Measurements from ENCODE around the gene CMTR1.

DNA sequence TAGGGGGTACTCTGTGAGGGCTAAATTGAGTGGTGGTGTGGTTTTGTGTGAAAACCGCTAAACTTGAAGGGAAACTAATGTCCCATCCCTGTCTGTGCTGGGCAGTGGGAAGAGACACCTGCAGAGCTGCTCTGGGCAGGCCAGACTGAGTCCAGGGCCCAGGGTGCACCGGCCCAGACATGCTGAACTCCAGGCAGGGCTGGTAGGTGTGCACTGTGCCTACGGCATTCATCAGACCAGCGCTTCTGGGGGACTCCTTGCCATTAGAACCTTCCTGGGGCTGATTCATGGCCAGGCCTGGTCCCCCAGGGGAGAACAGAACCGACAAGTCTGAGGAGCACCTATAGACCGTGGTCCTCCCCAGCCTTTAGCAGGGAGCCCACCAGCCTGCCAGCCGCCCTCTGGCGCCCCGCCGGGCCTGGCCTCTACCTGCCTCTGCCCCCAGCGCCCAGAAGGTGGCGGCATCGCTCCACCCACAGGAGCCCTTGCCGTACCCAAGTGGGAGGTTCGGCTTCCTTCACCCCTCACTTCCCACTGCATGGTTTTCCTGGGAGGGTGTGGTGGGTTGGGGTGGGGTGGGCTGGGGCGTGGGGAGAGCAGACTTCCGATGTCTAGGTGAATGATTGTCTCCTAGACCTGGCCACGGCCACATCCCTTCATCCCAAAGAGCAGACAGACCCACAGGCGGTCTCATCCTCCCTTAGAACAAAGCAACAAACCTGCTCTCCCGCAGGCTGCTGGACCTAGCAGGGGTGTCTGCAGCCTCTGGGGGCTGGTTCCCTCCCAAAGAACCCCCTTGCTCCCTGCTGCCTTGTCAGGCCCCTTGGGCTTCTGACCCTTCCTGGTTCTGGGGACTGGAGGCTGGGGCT, 51.1 kb downstream of the CMTR1 start:
- TF ChIP-seq ARNT (IDR thresholded peaks at IDR 0.05) (no peak), TARDBP (IDR thresholded peaks at IDR 0.05) (no peak), ELF4 (IDR thresholded peaks at IDR 0.05) (no peak), SUZ12 (IDR thresholded peaks at IDR 0.05) (no peak), NFRKB (IDR thresholded peaks at IDR 0.05) (no peak), HDGF (IDR thresholded peaks at IDR 0.05; ENCODE audit: borderline replicate concordance) (no peak), SP1 (IDR thresholded peaks at IDR 0.05) (no peak), BHLHE40 (IDR thresholded peaks at IDR 0.05; ENCODE audit: borderline replicate concordance) (no peak), FOXA1 (IDR thresholded peaks at IDR 0.05) (no peak), ZNF384 (IDR thresholded peaks at IDR 0.05) (no peak), CTBP1 (IDR thresholded peaks at IDR 0.05; ENCODE audit: borderline replicate concordance) (no peak), FOXM1 (IDR thresholded peaks at IDR 0.05; ENCODE audit: borderline replicate concordance) (no peak)

Measured in HEK293T (cell line).